ENCODE data around the gene CLDN5. TPM values are rescaled to one million over a fixed set of nuclear protein-coding genes. Genes with fewer than 3 reads are reported as not detected.
A peak's percentile ranks its signal among the peaks of the same experiment; 100 is the strongest.

Gene CLDN5
- total and polyA plus RNA-seq, 2 donors from 2014 or later = 47.8 to 48.4 TPM

- no peak for FAIRE-seq
- TF ChIP-seq, protein P1, sequence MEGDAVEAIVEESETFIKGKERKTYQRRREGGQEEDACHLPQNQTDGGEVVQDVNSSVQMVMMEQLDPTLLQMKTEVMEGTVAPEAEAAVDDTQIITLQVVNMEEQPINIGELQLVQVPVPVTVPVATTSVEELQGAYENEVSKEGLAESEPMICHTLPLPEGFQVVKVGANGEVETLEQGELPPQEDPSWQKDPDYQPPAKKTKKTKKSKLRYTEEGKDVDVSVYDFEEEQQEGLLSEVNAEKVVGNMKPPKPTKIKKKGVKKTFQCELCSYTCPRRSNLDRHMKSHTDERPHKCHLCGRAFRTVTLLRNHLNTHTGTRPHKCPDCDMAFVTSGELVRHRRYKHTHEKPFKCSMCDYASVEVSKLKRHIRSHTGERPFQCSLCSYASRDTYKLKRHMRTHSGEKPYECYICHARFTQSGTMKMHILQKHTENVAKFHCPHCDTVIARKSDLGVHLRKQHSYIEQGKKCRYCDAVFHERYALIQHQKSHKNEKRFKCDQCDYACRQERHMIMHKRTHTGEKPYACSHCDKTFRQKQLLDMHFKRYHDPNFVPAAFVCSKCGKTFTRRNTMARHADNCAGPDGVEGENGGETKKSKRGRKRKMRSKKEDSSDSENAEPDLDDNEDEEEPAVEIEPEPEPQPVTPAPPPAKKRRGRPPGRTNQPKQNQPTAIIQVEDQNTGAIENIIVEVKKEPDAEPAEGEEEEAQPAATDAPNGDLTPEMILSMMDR (IDR thresholded peaks at IDR 0.05; ENCODE audit: borderline replicate concordance, extremely low read depth, insufficient read depth) = no peak
- H3K27me3 ChIP-seq (ENCODE audit: control insufficient read depth, insufficient read depth, low read length) = no peaks in the 10 kb centered on the region
These were observed 16.2 kb upstream of the CLDN5 start for GRCh38 chr22:19540394-19540793.

GRCh38 chr22:19537941-19538488, 13.8 kb upstream of the CLDN5 start:
- DNase-seq (peak in 1 of 5 donors; percentile 2), FAIRE-seq (no peak)
- TF ChIP-seq, protein P1 (IDR thresholded peaks at IDR 0.05; ENCODE audit: borderline replicate concordance, extremely low read depth, insufficient read depth) = no peak

More at GRCh38 chr22:19540394-19540793, 16.2 kb upstream of the CLDN5 start:
- DNase-seq = no peak
- Histone ChIP-seq H3K9ac (ENCODE audit: low read length in 3 of 3) (no peak overlapping the region), H3K36me3 (ENCODE audit: control insufficient read depth in 2 of 3, insufficient read depth in 3 of 3, low read length in 3 of 3) (no peaks in the 10 kb centered on the region), H3K4me1 (ENCODE audit: control insufficient read depth in 2 of 3, insufficient read depth in 2 of 3, low read depth in 1 of 3, low read length in 3 of 3) (no peaks in the 10 kb centered on the region), H3K4me3 (ENCODE audit: low read length in 3 of 3) (no peak overlapping the region), H3K27ac (ENCODE audit: low read depth in 2 of 2, low read length in 2 of 2) (no peak overlapping the region), H3K9me3 (ENCODE audit: control insufficient read depth in 2 of 3, insufficient read depth in 1 of 3, low read length in 3 of 3) (no peaks in the 10 kb centered on the region)
- intact Hi-C loops (cut with DNase I) = loop anchor here (5.0 kb wide), 1 partner anchor 152 kb away; no protein-coding TSS in a partner anchor

GRCh38 chr22:19536564-19536963, 12.4 kb upstream of the CLDN5 start:
- DNase-seq = peak in 1 of 5 donors; percentile 0
- Histone ChIP-seq H3K4me3 (ENCODE audit: low read length in 3 of 3) (no peak overlapping the region), H3K27me3 (ENCODE audit: control insufficient read depth, insufficient read depth, low read length) (no peaks in the 10 kb centered on the region), H3K4me1 (ENCODE audit: control insufficient read depth in 2 of 3, insufficient read depth in 2 of 3, low read depth in 1 of 3, low read length in 3 of 3) (no peaks in the 10 kb centered on the region), H3K9ac (ENCODE audit: low read length in 3 of 3) (no peak overlapping the region), H3K9me3 (ENCODE audit: control insufficient read depth in 2 of 3, insufficient read depth in 1 of 3, low read length in 3 of 3) (no peaks in the 10 kb centered on the region), H3K27ac (ENCODE audit: low read depth in 2 of 2, low read length in 2 of 2) (no peak overlapping the region), H3K36me3 (ENCODE audit: control insufficient read depth in 2 of 3, insufficient read depth in 3 of 3, low read length in 3 of 3) (no peaks in the 10 kb centered on the region)
- intact Hi-C loops (cut with DNase I) = no loop called here
- TF ChIP-seq, protein P1 (IDR thresholded peaks at IDR 0.05; ENCODE audit: borderline replicate concordance, extremely low read depth, insufficient read depth) = no peak
- FAIRE-seq = no peak

More at GRCh38 chr22:19537941-19538488, 13.8 kb upstream of the CLDN5 start:
- intact Hi-C loops (cut with DNase I) = no loop called here
- Histone ChIP-seq H3K27ac (ENCODE audit: low read depth in 2 of 2, low read length in 2 of 2) (no peak overlapping the region), H3K27me3 (ENCODE audit: control insufficient read depth, insufficient read depth, low read length) (no peaks in the 10 kb centered on the region), H3K4me1 (ENCODE audit: control insufficient read depth in 2 of 3, insufficient read depth in 2 of 3, low read depth in 1 of 3, low read length in 3 of 3) (no peaks in the 10 kb centered on the region), H3K9me3 (ENCODE audit: control insufficient read depth in 2 of 3, insufficient read depth in 1 of 3, low read length in 3 of 3) (no peaks in the 10 kb centered on the region), H3K36me3 (ENCODE audit: control insufficient read depth in 2 of 3, insufficient read depth in 3 of 3, low read length in 3 of 3) (no peaks in the 10 kb centered on the region), H3K9ac (ENCODE audit: low read length in 3 of 3) (no peak overlapping the region), H3K4me3 (ENCODE audit: low read length in 3 of 3) (no peak overlapping the region)

DNA sequence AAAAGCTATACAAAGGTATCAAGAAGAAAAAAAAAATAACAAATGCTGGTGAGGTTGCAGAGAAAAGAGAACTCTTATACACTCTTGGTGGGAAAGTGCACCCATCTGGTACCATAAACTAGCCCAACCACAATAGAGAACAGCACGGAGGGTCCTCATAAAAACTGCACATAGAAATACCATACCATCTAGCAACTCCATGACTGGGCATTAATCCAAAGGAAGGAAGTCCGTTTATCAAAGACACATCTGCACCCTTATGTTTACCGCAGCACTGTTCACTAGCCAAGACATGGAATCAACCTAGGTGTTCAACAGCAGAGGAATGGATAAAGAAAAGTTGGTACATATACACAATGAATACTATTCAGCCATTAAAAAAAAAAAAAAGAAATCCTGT, 10.8 kb upstream of the CLDN5 start:
- no peaks in the 10 kb centered on the region for H3K36me3 ChIP-seq (ENCODE audit: control insufficient read depth in 2 of 3, insufficient read depth in 3 of 3, low read length in 3 of 3)
- TF ChIP-seq, protein P1 (IDR thresholded peaks at IDR 0.05; ENCODE audit: borderline replicate concordance, extremely low read depth, insufficient read depth) = no peak
- H3K9ac ChIP-seq (ENCODE audit: low read length in 3 of 3) = no peak overlapping the region
- H3K27ac ChIP-seq (ENCODE audit: low read depth in 2 of 2, low read length in 2 of 2) = no peak overlapping the region
- DNase-seq = no peak
- H3K27me3 ChIP-seq (ENCODE audit: control insufficient read depth, insufficient read depth, low read length) = no peaks in the 10 kb centered on the region
- no peak for FAIRE-seq
- intact Hi-C loops (cut with DNase I) = no loop called here
- H3K9me3 ChIP-seq (ENCODE audit: control insufficient read depth in 2 of 3, insufficient read depth in 1 of 3, low read length in 3 of 3) = no peaks in the 10 kb centered on the region
- no peaks in the 10 kb centered on the region for H3K4me1 ChIP-seq (ENCODE audit: control insufficient read depth in 2 of 3, insufficient read depth in 2 of 3, low read depth in 1 of 3, low read length in 3 of 3)
- H3K4me3 ChIP-seq (ENCODE audit: low read length in 3 of 3) = no peak overlapping the region

Measured in kidney (tissue), 14 donors.